IMR-90 (cell line): ENCODE results near the gene PALM. TPM values are rescaled to one million over a fixed set of nuclear protein-coding genes. Genes with fewer than 3 reads are reported as not detected.

ENCODE experiments used
- ATAC-seq: fragments of 200-7000 bp; cut with Tn5 transposase; 2 replicates; pipeline ENCODE4 v1.9.1; 2020; ENCODE audit warnings: low read depth, mild to moderate bottlenecking, moderate library complexity
- BruUV-seq: library from RNA; stranded (reverse); fragments of 400-500 nt; replicated peaks from 2 replicates; lab custom pipeline; 2021; lab: Mats Ljungman, UMichigan
- CTCF ChIA-PET: fragments of 300-600 bp; formaldehyde crosslinking; extraction: SDS; loops from one replicate; lab custom pipeline; 2021; ENCODE audit warnings: antibody characterized with exemption; lab: Yijun Ruan, JAX
- POLR2A ChIA-PET: fragments of 300-600 bp; sonication (Branson Sonifier 250); formaldehyde crosslinking; loops from one replicate; lab custom pipeline; 2022; ENCODE audit warnings: antibody characterized with exemption; ENCODE audit not compliant: unreplicated experiment; lab: Charles Lee
- DNase-seq: peaks from one replicate; pipeline ENCODE4 v3.0.0; 2013
- H2AFZ ChIP-seq: replicated peaks from 2 replicates; pipeline ENCODE3; 2013; ENCODE audit warnings: low read length, mild to moderate bottlenecking; ENCODE audit not compliant: poor library complexity
- H2AK5ac ChIP-seq: 2 replicates; pipeline ENCODE4 v1.6.1; 2013; ENCODE audit warnings: low read depth, low read length, inconsistent platforms
- H2AK9ac ChIP-seq: replicated peaks from 2 replicates; pipeline ENCODE3; 2013; ENCODE audit warnings: mild to moderate bottlenecking, low read depth, low read length, moderate library complexity; ENCODE audit not compliant: poor library complexity
- H2BK120ac ChIP-seq: 2 replicates; pipeline ENCODE4 v1.6.1; 2013; ENCODE audit warnings: low read depth, low read length, inconsistent platforms
- H2BK15ac ChIP-seq: 3 replicates; pipeline ENCODE4 v1.6.1; 2013; ENCODE audit warnings: low read depth, low read length, inconsistent platforms
- H2BK20ac ChIP-seq: 2 replicates; pipeline ENCODE4 v1.6.1; 2013; ENCODE audit warnings: low read depth, mild to moderate bottlenecking, inconsistent platforms, low read length, moderate library complexity
- H2BK5ac ChIP-seq: 2 replicates; pipeline ENCODE4 v1.6.1; 2013; ENCODE audit warnings: mild to moderate bottlenecking, low read depth, low read length, inconsistent platforms; ENCODE audit not compliant: poor library complexity, severe bottlenecking
- H3K14ac ChIP-seq: replicated peaks from 2 replicates; pipeline ENCODE4 v1.6.1; 2013; ENCODE audit warnings: low read depth, low read length, inconsistent platforms
- H3K18ac ChIP-seq: 2 replicates; pipeline ENCODE4 v1.6.1; 2013; ENCODE audit warnings: low read depth, low read length, control low read depth
- H3K23ac ChIP-seq: 2 replicates; pipeline ENCODE4 v1.6.1; 2013; ENCODE audit warnings: low read depth, low read length, inconsistent platforms
- H3K27ac ChIP-seq: 2 replicates; pipeline ENCODE4 v1.5.1; 2013; ENCODE audit warnings: mild to moderate bottlenecking, control low read depth, low read length; ENCODE audit not compliant: insufficient read depth
- H3K27me3 ChIP-seq: 2 replicates; pipeline ENCODE4 v1.6.1; 2013; ENCODE audit warnings: low read length; ENCODE audit not compliant: control insufficient read depth, insufficient read depth
- H3K36me3 ChIP-seq: 2 replicates; pipeline ENCODE4 v1.6.1; 2013; ENCODE audit warnings: low read length, mixed read lengths; ENCODE audit not compliant: control insufficient read depth, insufficient read depth
- H3K4ac ChIP-seq: 2 replicates; pipeline ENCODE4 v1.6.1; 2013; ENCODE audit warnings: low read depth, low read length, inconsistent platforms
- H3K4me1 ChIP-seq: 2 replicates; pipeline ENCODE4 v1.6.1; 2013; ENCODE audit warnings: low read length, mixed read lengths; ENCODE audit not compliant: control insufficient read depth, insufficient read depth
- H3K4me2 ChIP-seq: 2 replicates; pipeline ENCODE4 v1.6.1; 2013; ENCODE audit warnings: low read depth, mild to moderate bottlenecking, control low read depth, low read length, moderate library complexity
- H3K4me3 ChIP-seq: 2 replicates; pipeline ENCODE4 v1.5.1; 2013; ENCODE audit warnings: low read depth, mild to moderate bottlenecking, control low read depth, low read length, moderate library complexity; ENCODE audit not compliant: insufficient read depth
- H3K56ac ChIP-seq: 2 replicates; pipeline ENCODE4 v1.6.1; 2013; ENCODE audit warnings: low read length, inconsistent platforms; ENCODE audit not compliant: insufficient read depth; ENCODE audit errors: extremely low read depth
- H3K79me1 ChIP-seq, 2 experiments: 2 replicates each; pipeline ENCODE4 v1.6.1; 2013; ENCODE audit warnings: low read length in 2 of 2, inconsistent platforms in 1 of 2, low read depth in 1 of 2
- H3K9ac ChIP-seq: 2 replicates; pipeline ENCODE4 v1.6.1; 2013; ENCODE audit warnings: low read depth, low read length, control low read depth
- H3K9me1 ChIP-seq: 2 replicates; pipeline ENCODE4 v1.6.1; 2013; ENCODE audit warnings: low read length, inconsistent platforms; ENCODE audit not compliant: insufficient read depth
- H3K9me3 ChIP-seq: 2 replicates; pipeline ENCODE4 v1.6.1; 2013; ENCODE audit warnings: low read length; ENCODE audit not compliant: control insufficient read depth, insufficient read depth
- H4K20me1 ChIP-seq: 2 replicates; pipeline ENCODE4 v1.6.1; 2013; ENCODE audit warnings: low read length, inconsistent platforms; ENCODE audit not compliant: insufficient read depth
- H4K5ac ChIP-seq: 2 replicates; pipeline ENCODE4 v1.6.1; 2013; ENCODE audit warnings: mild to moderate bottlenecking, low read depth, low read length, control low read depth
- H4K8ac ChIP-seq, 2 experiments: 2 replicates each; pipeline ENCODE4 v1.6.1; 2013; ENCODE audit warnings: low read depth in 2 of 2, low read length in 2 of 2, control low read depth in 1 of 2, inconsistent platforms in 1 of 2
- H4K91ac ChIP-seq: 2 replicates; pipeline ENCODE4 v1.6.1; 2013; ENCODE audit warnings: low read depth, low read length, inconsistent platforms; ENCODE audit not compliant: insufficient read depth
- BHLHE40 ChIP-seq: fragments of 150-350 bp; IDR thresholded peaks from 2 replicates; pipeline ENCODE4 v1.6.1; 2016; ENCODE audit warnings: mild to moderate bottlenecking, low read depth, low read length
- CEBPB ChIP-seq: IDR thresholded peaks from 2 replicates; pipeline ENCODE4 v1.6.1; 2012; ENCODE audit warnings: low read depth, low read length, improper control_type of control experiment
- CHD1 ChIP-seq: IDR thresholded peaks from 2 replicates; pipeline ENCODE4 v1.6.1; 2012; ENCODE audit warnings: low read depth, low read length, improper control_type of control experiment
- ELK1 ChIP-seq: fragments of 150-350 bp; IDR thresholded peaks from 2 replicates; pipeline ENCODE4 v1.6.1; 2016; ENCODE audit warnings: low read depth, mild to moderate bottlenecking, low read length, moderate library complexity, borderline replicate concordance
- FOS ChIP-seq: fragments of 150-350 bp; IDR thresholded peaks from 2 replicates; pipeline ENCODE4 v1.6.1; 2016; ENCODE audit warnings: low read depth, low read length
- MAFK ChIP-seq: IDR thresholded peaks from 2 replicates; pipeline ENCODE4 v1.6.1; 2012; ENCODE audit warnings: low read depth, low read length, improper control_type of control experiment
- MAZ ChIP-seq: IDR thresholded peaks from 2 replicates; pipeline ENCODE4 v1.6.1; 2012; ENCODE audit warnings: low read depth, mild to moderate bottlenecking, low read length, improper control_type of control experiment, moderate library complexity, borderline replicate concordance
- MXI1 ChIP-seq: IDR thresholded peaks from 2 replicates; pipeline ENCODE4 v1.6.1; 2012; ENCODE audit warnings: low read depth, mild to moderate bottlenecking, low read length, moderate library complexity, borderline replicate concordance
- NFE2L2 ChIP-seq: fragments of 150-350 bp; IDR thresholded peaks from 2 replicates; pipeline ENCODE4 v1.6.1; 2016; ENCODE audit warnings: low read depth, mild to moderate bottlenecking, low read length
- POLR2A ChIP-seq: IDR thresholded peaks from 2 replicates; pipeline ENCODE4 v1.6.1; 2012; ENCODE audit warnings: mild to moderate bottlenecking, low read depth, low read length
- RAD21 ChIP-seq: IDR thresholded peaks from 2 replicates; pipeline ENCODE4 v1.6.1; 2012; ENCODE audit warnings: low read length, improper control_type of control experiment
- RCOR1 ChIP-seq: IDR thresholded peaks from 2 replicates; pipeline ENCODE4 v1.6.1; 2012; ENCODE audit warnings: mild to moderate bottlenecking, low read length, improper control_type of control experiment; ENCODE audit not compliant: insufficient replicate concordance
- RFX5 ChIP-seq: IDR thresholded peaks from 2 replicates; pipeline ENCODE4 v1.8.0; 2012; ENCODE audit warnings: low read depth, mild to moderate bottlenecking, low read length, moderate library complexity
- SMC3 ChIP-seq: fragments of 150-350 bp; IDR thresholded peaks from 2 replicates; pipeline ENCODE4 v1.6.1; 2016; ENCODE audit warnings: low read depth, mild to moderate bottlenecking, antibody characterized with exemption, low read length, moderate library complexity
- WGBS, 2 experiments: methylation state at CpG; one replicate each; pipeline versions ENCODE4 v1.1.5 to v1.1.7; 2013; ENCODE audit warnings: missing lambda C conversion rate in 2 of 2; ENCODE audit not compliant: insufficient read length in 1 of 2; ENCODE audit errors: extremely low coverage in 2 of 2; 5-methylcytosine and 5-hydroxymethylcytosine counted together
- dilution Hi-C: fragments of 300-500 bp; cut with HindIII; formaldehyde crosslinking; loops from one replicate; pipeline ENCODE4 v1.14.3; 2018; ENCODE audit warnings: low sequenced_read_pairs; ENCODE audit not compliant: unreplicated experiment
- in situ Hi-C: fragments of 300-500 bp; cut with MboI; formaldehyde crosslinking; loops from 3 replicates; pipeline ENCODE4 v1.14.3; 2019; ENCODE audit warnings: low sequenced_read_pairs, inconsistent platforms, mixed read lengths
- intact Hi-C: fragments of 100-400 bp; cut with micrococcal nuclease; formaldehyde crosslinking; loops from 2 replicates; pipeline ENCODE4 v1.10.0; 2022
- polyA plus RNA-seq, 3 experiments: library from polyadenylated mRNA; depleted of rRNA; stranded (reverse); fragments of >200 nt; gene quantifications; 2 replicates each; pipeline ENCODE4 v1.2.3, GENCODE V29; 2012; ENCODE audit warnings: low replicate concordance in 1 of 3
- total RNA-seq: library from RNA; depleted of rRNA; stranded (reverse); fragments of >200 nt; gene quantifications from 2 replicates; pipeline ENCODE4 v1.2.3, GENCODE V29; 2012
- TF ChIP-seq, protein P1 (sequence below): conservative IDR thresholded peaks from 2 replicates; pipeline ENCODE4 v1.5.1; 2012; ENCODE audit warnings: mild to moderate bottlenecking, low read depth, low read length, improper control_type of control experiment
- TF ChIP-seq, protein P2 (sequence below): fragments of 150-350 bp; IDR thresholded peaks from 2 replicates; pipeline ENCODE4 v1.6.1; 2017; ENCODE audit warnings: mild to moderate bottlenecking, antibody characterized with exemption, low read length, low read depth

The PALM gene
- total and polyA plus RNA-seq, 2 of the 4 experiments (the other 2 are of a cell fraction), result 2.2 to 7.4 TPM

GRCh38 chr19:763869-764268 lies 55.1 kb downstream of the PALM start:
- Histone ChIP-seq H3K4me3 (no peak overlapping the region), H4K20me1 (no peaks in the 10 kb centered on the region), H3K23ac (no peak overlapping the region), H4K91ac (no peak overlapping the region), H3K79me1 (no peaks in the 10 kb centered on the region), H2BK5ac (no peak overlapping the region), H3K18ac (no peak overlapping the region), H2BK120ac (no peak overlapping the region), H2AK9ac (no peak overlapping the region), H4K5ac (no peak overlapping the region), H3K9me3 (peaks cover 5% of the 10 kb centered on the region; the same call in 1 of the 2 replicates), H2BK20ac (no peak overlapping the region), H2BK15ac (no peak overlapping the region), H3K27me3 (no peaks in the 10 kb centered on the region; the same call in 1 of the 2 replicates), H3K4me1 (no peaks in the 10 kb centered on the region), H3K9me1 (no peaks in the 10 kb centered on the region), H2AFZ (no peak overlapping the region), H3K4me2 (no peak overlapping the region), H4K8ac (no peak overlapping the region), H3K27ac (no peak overlapping the region), H2AK5ac (no peak overlapping the region), H3K4ac (no peak overlapping the region), H3K56ac (no peak overlapping the region), H3K9ac (no peak overlapping the region), H3K36me3 (no peaks in the 10 kb centered on the region), H3K14ac (no peak overlapping the region)
- 92% methylated on average over 2 of the region's 6 CpGs; no CpG with 5 or more reads in 1 of the 2 experiments for WGBS, 2 experiments
- ATAC-seq, result no peak
- BruUV-seq, result no TSS peak
- intact Hi-C loops (no loop called here), in situ Hi-C loops (loop anchor here (10.0 kb wide), 1 partner anchor 221 kb away; the partner anchor contains the start of gene WDR18), dilution Hi-C loops (no loop called here)
- ChIA-PET POLR2A (no interaction called here), CTCF (no interaction called here)
- no peak for TF ChIP-seq RAD21
- TF ChIP-seq ELK1, result no peak
- TF ChIP-seq NFE2L2, result no peak
- no peak for TF ChIP-seq RFX5
- TF ChIP-seq SMC3, result no peak
- TF ChIP-seq, protein P1, sequence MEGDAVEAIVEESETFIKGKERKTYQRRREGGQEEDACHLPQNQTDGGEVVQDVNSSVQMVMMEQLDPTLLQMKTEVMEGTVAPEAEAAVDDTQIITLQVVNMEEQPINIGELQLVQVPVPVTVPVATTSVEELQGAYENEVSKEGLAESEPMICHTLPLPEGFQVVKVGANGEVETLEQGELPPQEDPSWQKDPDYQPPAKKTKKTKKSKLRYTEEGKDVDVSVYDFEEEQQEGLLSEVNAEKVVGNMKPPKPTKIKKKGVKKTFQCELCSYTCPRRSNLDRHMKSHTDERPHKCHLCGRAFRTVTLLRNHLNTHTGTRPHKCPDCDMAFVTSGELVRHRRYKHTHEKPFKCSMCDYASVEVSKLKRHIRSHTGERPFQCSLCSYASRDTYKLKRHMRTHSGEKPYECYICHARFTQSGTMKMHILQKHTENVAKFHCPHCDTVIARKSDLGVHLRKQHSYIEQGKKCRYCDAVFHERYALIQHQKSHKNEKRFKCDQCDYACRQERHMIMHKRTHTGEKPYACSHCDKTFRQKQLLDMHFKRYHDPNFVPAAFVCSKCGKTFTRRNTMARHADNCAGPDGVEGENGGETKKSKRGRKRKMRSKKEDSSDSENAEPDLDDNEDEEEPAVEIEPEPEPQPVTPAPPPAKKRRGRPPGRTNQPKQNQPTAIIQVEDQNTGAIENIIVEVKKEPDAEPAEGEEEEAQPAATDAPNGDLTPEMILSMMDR, result no peak
- no peak for TF ChIP-seq MXI1
- TF ChIP-seq BHLHE40, result no peak
- no peak for TF ChIP-seq FOS
- no peak for TF ChIP-seq MAFK
- TF ChIP-seq CEBPB, result no peak
- TF ChIP-seq CHD1, result no peak
- no peak for TF ChIP-seq POLR2A
- no peak for TF ChIP-seq RCOR1
- TF ChIP-seq, protein P2, sequence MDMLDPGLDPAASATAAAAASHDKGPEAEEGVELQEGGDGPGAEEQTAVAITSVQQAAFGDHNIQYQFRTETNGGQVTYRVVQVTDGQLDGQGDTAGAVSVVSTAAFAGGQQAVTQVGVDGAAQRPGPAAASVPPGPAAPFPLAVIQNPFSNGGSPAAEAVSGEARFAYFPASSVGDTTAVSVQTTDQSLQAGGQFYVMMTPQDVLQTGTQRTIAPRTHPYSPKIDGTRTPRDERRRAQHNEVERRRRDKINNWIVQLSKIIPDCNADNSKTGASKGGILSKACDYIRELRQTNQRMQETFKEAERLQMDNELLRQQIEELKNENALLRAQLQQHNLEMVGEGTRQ, result no peak
- no peak for TF ChIP-seq MAZ
- DNase-seq, result no peak
